ENCODE data around the gene TRMT11. TPM values are rescaled to one million over a fixed set of nuclear protein-coding genes. Genes with fewer than 3 reads are reported as not detected.

Gene TRMT11
- total RNA-seq, 4 donors from 2014 or later: 13.3 to 49.7 (median 22.3) TPM

DNA sequence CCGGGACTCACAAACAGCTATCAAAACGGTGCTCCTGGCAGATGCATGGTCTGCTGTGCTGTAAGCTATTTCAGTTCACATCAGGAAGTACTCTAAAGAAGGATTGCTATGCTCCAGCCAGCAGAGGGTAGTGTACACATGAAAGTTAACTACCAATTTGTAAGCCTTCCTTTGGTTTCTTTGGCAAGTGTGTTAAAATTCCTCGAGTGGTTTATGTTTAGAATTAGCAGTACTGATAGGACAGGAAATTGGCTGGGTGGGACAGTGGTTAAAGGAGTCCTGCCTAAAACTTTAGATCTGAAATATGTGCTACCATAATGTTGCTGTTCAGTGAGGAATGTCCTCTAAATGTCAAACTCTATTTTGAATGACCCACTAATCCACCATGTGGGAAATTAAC is 47.4 kb downstream of the TRMT11 start:
- H3K27ac ChIP-seq: peak overlapping the region in 2 of 4 donors; percentile 6 to 18
- WGBS, 2 donors (ENCODE audit: low coverage in 1 of 2): 0 to 5% methylated on average over 3 of the region's 3 CpGs

DNA sequence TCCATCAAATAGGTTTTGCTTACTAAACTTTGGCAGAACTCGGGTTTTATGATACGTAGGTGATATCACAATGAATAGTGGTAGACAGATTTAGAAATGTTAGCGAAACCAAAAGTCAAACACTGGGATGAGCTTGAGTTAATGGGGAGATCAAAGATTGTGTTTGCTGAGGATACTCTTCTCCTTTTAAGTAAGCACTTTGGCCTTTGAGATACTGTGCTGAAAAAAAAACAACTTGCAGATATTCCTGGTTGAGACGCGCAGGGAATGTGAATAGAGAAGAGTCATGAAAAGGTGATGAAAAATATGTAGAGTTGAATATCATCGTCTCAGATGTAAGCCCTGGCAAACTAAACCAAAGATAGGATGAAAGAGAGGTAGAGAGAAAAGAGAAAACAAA is 48.3 kb downstream of the TRMT11 start:
- Histone ChIP-seq H3K9me3 (no peaks in the 10 kb centered on the region), H3K4me1 (peaks cover 0 to 39% (median 5%) of the 10 kb centered on the region in 3 donors), H3K36me3 (peaks cover 0 to 12% of the 10 kb centered on the region in 2 donors), H3K27me3 (no peaks in the 10 kb centered on the region), H3K4me3 (no peak overlapping the region), H3K27ac (no peak overlapping the region)
- 84 to 87% methylated on average over 5 to 6 of the region's 6 CpGs for WGBS, 2 donors (ENCODE audit: low coverage in 1 of 2)
- TF ChIP-seq POLR2A (IDR thresholded peaks at IDR 0.05) (no peak), POLR2AphosphoS5 (IDR thresholded peaks at IDR 0.05) (no peak), EP300 (IDR thresholded peaks at IDR 0.05) (no peak)
- TF ChIP-seq, protein P1, sequence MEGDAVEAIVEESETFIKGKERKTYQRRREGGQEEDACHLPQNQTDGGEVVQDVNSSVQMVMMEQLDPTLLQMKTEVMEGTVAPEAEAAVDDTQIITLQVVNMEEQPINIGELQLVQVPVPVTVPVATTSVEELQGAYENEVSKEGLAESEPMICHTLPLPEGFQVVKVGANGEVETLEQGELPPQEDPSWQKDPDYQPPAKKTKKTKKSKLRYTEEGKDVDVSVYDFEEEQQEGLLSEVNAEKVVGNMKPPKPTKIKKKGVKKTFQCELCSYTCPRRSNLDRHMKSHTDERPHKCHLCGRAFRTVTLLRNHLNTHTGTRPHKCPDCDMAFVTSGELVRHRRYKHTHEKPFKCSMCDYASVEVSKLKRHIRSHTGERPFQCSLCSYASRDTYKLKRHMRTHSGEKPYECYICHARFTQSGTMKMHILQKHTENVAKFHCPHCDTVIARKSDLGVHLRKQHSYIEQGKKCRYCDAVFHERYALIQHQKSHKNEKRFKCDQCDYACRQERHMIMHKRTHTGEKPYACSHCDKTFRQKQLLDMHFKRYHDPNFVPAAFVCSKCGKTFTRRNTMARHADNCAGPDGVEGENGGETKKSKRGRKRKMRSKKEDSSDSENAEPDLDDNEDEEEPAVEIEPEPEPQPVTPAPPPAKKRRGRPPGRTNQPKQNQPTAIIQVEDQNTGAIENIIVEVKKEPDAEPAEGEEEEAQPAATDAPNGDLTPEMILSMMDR (IDR thresholded peaks at IDR 0.05): no peak
- ATAC-seq: no peak

More for the DNA sequence above, 47.4 kb downstream of the TRMT11 start:
- peaks cover 0 to 41% (median 3%) of the 10 kb centered on the region in 3 donors for H3K4me1 ChIP-seq
- no peaks in the 10 kb centered on the region for H3K27me3 ChIP-seq
- H3K9me3 ChIP-seq: no peaks in the 10 kb centered on the region
- TF ChIP-seq POLR2A (IDR thresholded peaks at IDR 0.05): no peak
- TF ChIP-seq, protein P1 (IDR thresholded peaks at IDR 0.05): peak; percentile 35 to 78 (median 60)
- TF ChIP-seq POLR2AphosphoS5 (IDR thresholded peaks at IDR 0.05): peak; percentile 69
- no peak for TF ChIP-seq EP300 (IDR thresholded peaks at IDR 0.05)
- ATAC-seq: peak; percentile 83
- peaks cover 0 to 12% of the 10 kb centered on the region in 2 donors for H3K36me3 ChIP-seq
- H3K4me3 ChIP-seq: no peak overlapping the region

DNA sequence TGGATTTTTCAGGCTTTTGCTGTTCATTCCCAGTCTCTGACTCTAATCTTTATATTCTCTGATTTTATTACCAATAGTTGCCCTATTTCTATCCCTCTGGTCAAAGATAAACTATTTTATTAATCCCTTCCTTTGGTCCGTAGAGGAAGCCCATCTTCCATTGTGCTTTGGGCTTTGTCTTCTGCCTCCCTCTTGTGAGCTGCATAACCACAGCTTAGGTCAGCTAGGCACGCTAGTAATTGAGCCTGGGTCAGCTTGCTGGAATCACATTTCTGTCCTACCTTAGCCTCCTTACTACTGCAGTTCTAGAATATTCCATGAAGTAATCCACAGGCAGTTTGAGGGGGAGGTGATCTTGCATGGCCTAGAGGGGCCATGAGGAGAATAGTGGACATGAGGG is 49.4 kb downstream of the TRMT11 start:
- no peak for ATAC-seq
- Histone ChIP-seq H3K27me3 (no peaks in the 10 kb centered on the region), H3K36me3 (peaks cover 0 to 12% of the 10 kb centered on the region in 2 donors), H3K27ac (no peak overlapping the region), H3K4me1 (peaks cover 0 to 39% (median 10%) of the 10 kb centered on the region in 3 donors), H3K9me3 (no peaks in the 10 kb centered on the region), H3K4me3 (no peak overlapping the region)
- TF ChIP-seq, protein P1 (IDR thresholded peaks at IDR 0.05): no peak
- no peak for TF ChIP-seq EP300 (IDR thresholded peaks at IDR 0.05)
- no peak for TF ChIP-seq POLR2AphosphoS5 (IDR thresholded peaks at IDR 0.05)
- no peak for TF ChIP-seq POLR2A (IDR thresholded peaks at IDR 0.05)
- WGBS, 2 donors (ENCODE audit: low coverage in 1 of 2): 86 to 91% methylated on average over 1 of the region's 2 CpGs

DNA sequence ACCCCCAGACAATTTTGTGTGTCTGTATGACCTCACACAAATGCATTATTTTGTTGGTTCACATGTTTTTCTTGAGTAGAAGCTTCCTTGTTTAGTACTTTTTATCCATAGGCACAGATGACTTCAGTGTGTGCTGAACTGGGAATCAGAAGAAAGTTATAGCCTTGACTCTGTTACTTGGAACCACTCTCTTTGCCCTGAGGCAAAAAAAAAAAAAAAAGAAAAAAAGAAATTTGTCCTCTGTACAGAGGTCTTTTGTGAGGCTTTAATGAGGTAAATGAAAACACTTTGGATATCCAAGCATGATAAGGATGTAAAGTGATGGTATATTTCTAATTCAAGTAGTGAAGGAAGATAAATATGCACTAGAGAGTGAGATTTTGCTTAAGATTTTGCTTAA is 51.9 kb downstream of the TRMT11 start:
- ATAC-seq: no peak
- H3K4me1 ChIP-seq: peaks cover 0 to 50% (median 18%) of the 10 kb centered on the region in 3 donors
- H3K27ac ChIP-seq: no peak overlapping the region
- H3K36me3 ChIP-seq: peaks cover 0 to 12% of the 10 kb centered on the region in 2 donors
- H3K9me3 ChIP-seq: no peaks in the 10 kb centered on the region
- no peaks in the 10 kb centered on the region for H3K27me3 ChIP-seq
- TF ChIP-seq POLR2A (IDR thresholded peaks at IDR 0.05) (no peak), EP300 (IDR thresholded peaks at IDR 0.05) (no peak), POLR2AphosphoS5 (IDR thresholded peaks at IDR 0.05) (no peak)
- TF ChIP-seq, protein P1 (IDR thresholded peaks at IDR 0.05): no peak
- no peak overlapping the region for H3K4me3 ChIP-seq

DNA sequence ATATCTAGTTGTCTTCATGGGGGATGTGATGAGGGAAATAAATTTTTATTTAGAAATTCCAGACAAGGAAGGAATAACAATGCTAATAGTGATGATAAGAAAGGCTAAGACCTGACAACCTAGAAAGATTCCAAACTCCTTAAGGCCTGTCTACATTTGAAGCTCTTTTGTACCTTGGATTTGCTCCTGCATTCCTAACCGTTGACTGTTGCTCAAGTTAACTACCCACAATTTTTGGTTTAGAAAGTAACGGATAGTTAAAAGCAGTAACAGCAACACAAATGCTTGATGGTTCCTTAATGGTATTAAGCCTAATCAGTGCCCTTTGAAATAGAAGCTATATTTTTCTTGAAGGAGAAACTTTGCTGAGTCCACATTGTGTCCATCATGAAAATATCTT is 52.9 kb downstream of the TRMT11 start:
- peaks cover 0 to 2% (median 0%) of the 10 kb centered on the region in 3 donors for H3K9me3 ChIP-seq
- 24 to 68% methylated on average over 2 of the region's 2 CpGs for WGBS, 2 donors (ENCODE audit: low coverage in 1 of 2)
- peak overlapping the region in 1 of 4 donors; percentile 46 for H3K27ac ChIP-seq
- peaks cover 0 to 13% of the 10 kb centered on the region in 2 donors for H3K36me3 ChIP-seq
- ATAC-seq: no peak
- no peaks in the 10 kb centered on the region for H3K27me3 ChIP-seq
- no peak overlapping the region for H3K4me3 ChIP-seq
- peaks cover 0 to 39% (median 18%) of the 10 kb centered on the region in 3 donors for H3K4me1 ChIP-seq
- TF ChIP-seq POLR2AphosphoS5 (IDR thresholded peaks at IDR 0.05) (no peak), EP300 (IDR thresholded peaks at IDR 0.05) (no peak), POLR2A (IDR thresholded peaks at IDR 0.05) (no peak)
- TF ChIP-seq, protein P1 (IDR thresholded peaks at IDR 0.05): no peak
